H9 (cell line): Measurements from ENCODE around the gene SLC35B2. TPM values are rescaled to one million over a fixed set of nuclear protein-coding genes. Genes with fewer than 3 reads are reported as not detected.

Source experiments
- DNase-seq: peaks from one replicate; pipeline ENCODE4 v3.0.0-alpha.2; 2017
- H2AFZ ChIP-seq: one replicate; pipeline ENCODE4 v1.6.1; 2013; ENCODE audit warnings: mild to moderate bottlenecking, low read length, control low read depth, moderate library complexity
- H2AK5ac ChIP-seq: 2 replicates; pipeline ENCODE4 v1.6.1; 2013; ENCODE audit warnings: low read length, control low read depth, mixed read lengths; ENCODE audit not compliant: insufficient read length
- H2BK120ac ChIP-seq: one replicate; pipeline ENCODE4 v1.6.1; 2013; ENCODE audit warnings: low read depth, mild to moderate bottlenecking, low read length, control low read depth, inconsistent platforms; ENCODE audit not compliant: poor library complexity, severe bottlenecking
- H2BK12ac ChIP-seq: 2 replicates; pipeline ENCODE4 v1.6.1; 2013; ENCODE audit warnings: low read length, control low read depth, mixed read lengths, low read depth; ENCODE audit not compliant: insufficient read length
- H2BK15ac ChIP-seq: 2 replicates; pipeline ENCODE4 v1.6.1; 2013; ENCODE audit warnings: low read depth, low read length, control low read depth
- H2BK20ac ChIP-seq: one replicate; pipeline ENCODE4 v1.6.1; 2013; ENCODE audit warnings: low read depth, mild to moderate bottlenecking, low read length, control low read depth, inconsistent platforms; ENCODE audit not compliant: poor library complexity, severe bottlenecking
- H2BK5ac ChIP-seq: 2 replicates; pipeline ENCODE4 v1.6.1; 2013; ENCODE audit warnings: low read length, control low read depth, mixed read lengths; ENCODE audit not compliant: insufficient read length
- H3K14ac ChIP-seq: 2 replicates; pipeline ENCODE4 v1.6.1; 2013; ENCODE audit warnings: low read length, control low read depth; ENCODE audit not compliant: insufficient read depth
- H3K18ac ChIP-seq: 2 replicates; pipeline ENCODE4 v1.6.1; 2013; ENCODE audit warnings: low read depth, mild to moderate bottlenecking, mixed read lengths, low read length, control low read depth; ENCODE audit not compliant: insufficient read length
- H3K23ac ChIP-seq: 2 replicates; pipeline ENCODE4 v1.6.1; 2013; ENCODE audit warnings: low read length, control low read depth, mixed read lengths, low read depth; ENCODE audit not compliant: insufficient read length
- H3K23me2 ChIP-seq: 2 replicates; pipeline ENCODE4 v1.6.1; 2013; ENCODE audit warnings: low read depth, mild to moderate bottlenecking, mixed read lengths, low read length, control low read depth; ENCODE audit not compliant: insufficient read length, poor library complexity, severe bottlenecking
- H3K27ac ChIP-seq: 2 replicates; pipeline ENCODE4 v1.5.1; 2013; ENCODE audit warnings: low read length, control low read depth, mixed read lengths, low read depth; ENCODE audit not compliant: insufficient read length
- H3K27me3 ChIP-seq: 2 replicates; pipeline ENCODE4 v1.6.1; 2013; ENCODE audit warnings: low read length, control low read depth, inconsistent platforms; ENCODE audit not compliant: insufficient read depth
- H3K4ac ChIP-seq: 2 replicates; pipeline ENCODE4 v1.6.1; 2013; ENCODE audit warnings: low read depth, mild to moderate bottlenecking, control low read depth, inconsistent platforms, low read length, moderate library complexity
- H3K4me1 ChIP-seq: 2 replicates; pipeline ENCODE4 v1.6.1; 2013; ENCODE audit warnings: low read length, control low read depth, inconsistent platforms; ENCODE audit not compliant: insufficient read depth
- H3K4me2 ChIP-seq: 2 replicates; pipeline ENCODE4 v1.6.1; 2013; ENCODE audit warnings: low read length, control low read depth, mixed read lengths; ENCODE audit not compliant: insufficient read length, insufficient read depth
- H3K56ac ChIP-seq: 2 replicates; pipeline ENCODE4 v1.6.1; 2013; ENCODE audit warnings: low read depth, mild to moderate bottlenecking, mixed read lengths, low read length, control low read depth; ENCODE audit not compliant: insufficient read length
- H3K79me1 ChIP-seq: 2 replicates; pipeline ENCODE4 v1.6.1; 2013; ENCODE audit warnings: low read depth, mild to moderate bottlenecking, moderate library complexity, low read length, control low read depth, inconsistent platforms; ENCODE audit not compliant: insufficient read depth, poor library complexity, severe bottlenecking
- H3K79me2 ChIP-seq: 2 replicates; pipeline ENCODE4 v1.6.1; 2013; ENCODE audit warnings: low read length, control low read depth, inconsistent platforms; ENCODE audit not compliant: insufficient read depth
- H3K9ac ChIP-seq: 2 replicates; pipeline ENCODE4 v1.6.1; 2013; ENCODE audit warnings: low read length, control low read depth, mixed read lengths; ENCODE audit not compliant: insufficient read length; ENCODE audit errors: extremely low read depth
- H3K9me3 ChIP-seq: one replicate; pipeline ENCODE4 v1.6.1; 2013; ENCODE audit warnings: low read depth, low read length, inconsistent platforms; ENCODE audit not compliant: control insufficient read depth
- H3T11ph ChIP-seq: one replicate; pipeline ENCODE4 v1.6.1; 2013; ENCODE audit warnings: mild to moderate bottlenecking, low read length, control low read depth, inconsistent platforms
- H4K20me1 ChIP-seq: one replicate; pipeline ENCODE4 v1.6.1; 2013; ENCODE audit not compliant: control insufficient read depth, insufficient read length, insufficient read depth
- H4K5ac ChIP-seq: 2 replicates; pipeline ENCODE4 v1.6.1; 2013; ENCODE audit warnings: low read depth, mild to moderate bottlenecking, mixed read lengths, low read length, control low read depth; ENCODE audit not compliant: insufficient read length
- H4K8ac ChIP-seq: replicated peaks from 2 replicates; pipeline ENCODE4 v1.6.1; 2013; ENCODE audit warnings: low read length, control low read depth, mixed read lengths, low read depth; ENCODE audit not compliant: insufficient read length
- H4K91ac ChIP-seq: 2 replicates; pipeline ENCODE4 v1.6.1; 2013; ENCODE audit warnings: low read depth, mild to moderate bottlenecking, moderate library complexity, mixed read lengths, low read length, control low read depth; ENCODE audit not compliant: insufficient read length
- H3K27ac Mint-ChIP-seq, 3 experiments: 2 replicates in 2 of 3; 3 replicates in 1 of 3; pipeline ENCODE4 v1.8.0; 2020 to 2021; ENCODE audit warnings: mixed read lengths in 3 of 3, mild to moderate bottlenecking in 1 of 3, moderate library complexity in 1 of 3
- H3K27me3 Mint-ChIP-seq: 2 replicates; pipeline ENCODE4 v1.8.0; 2021; ENCODE audit warnings: low read depth, mild to moderate bottlenecking, moderate library complexity, mixed read lengths
- H3K36me3 Mint-ChIP-seq, 3 experiments: 2 replicates in 2 of 3; 3 replicates in 1 of 3; pipeline ENCODE4 v1.8.0; 2020 to 2021; ENCODE audit warnings: low read depth in 3 of 3, mixed read lengths in 3 of 3; ENCODE audit not compliant: insufficient read depth in 1 of 3
- H3K4me1 Mint-ChIP-seq, 2 experiments: 2 replicates each; pipeline ENCODE4 v1.8.0; 2020; ENCODE audit warnings: mixed read lengths in 2 of 2
- H3K4me3 Mint-ChIP-seq, 2 experiments: 2 replicates in 1 of 2; 3 replicates in 1 of 2; pipeline ENCODE4 v1.8.0; 2020 to 2021; ENCODE audit warnings: mild to moderate bottlenecking in 2 of 2, mixed read lengths in 2 of 2, moderate library complexity in 1 of 2
- H3K9me3 Mint-ChIP-seq, 2 experiments: 2 replicates in 1 of 2; 3 replicates in 1 of 2; pipeline ENCODE4 v1.8.0; 2020; ENCODE audit warnings: mild to moderate bottlenecking in 2 of 2, mixed read lengths in 2 of 2, moderate library complexity in 1 of 2
- CTCF ChIP-seq: fragments of 200-600 bp; sonication (generic); conservative IDR thresholded peaks from 3 replicates; pipeline ENCODE4 v1.8.0; 2021; ENCODE audit warnings: antibody characterized with exemption, mild to moderate bottlenecking
- WGBS: extraction: QIAGEN DNeasy Blood & Tissue Kit; methylation state at CpG from one replicate; pipeline ENCODE4 v1.1.7; 2013; ENCODE audit warnings: missing lambda C conversion rate, low lambda C conversion rate, mixed read lengths; ENCODE audit not compliant: insufficient read length; ENCODE audit errors: extremely low coverage; 5-methylcytosine and 5-hydroxymethylcytosine counted together
- total RNA-seq: library from RNA; stranded (reverse); gene quantifications from 2 replicates; pipeline ENCODE4 v1.2.1, GENCODE V29; 2021

SLC35B2 gene
- total RNA-seq, 1 experiment from 2014 or later = 34.5 TPM

- H3K4me1 ChIP-seq = peaks cover 12% of the 10 kb centered on the region; the same call in 1 of the 2 replicates
- no peak overlapping the region for H3K14ac ChIP-seq
- H4K5ac ChIP-seq = no peak overlapping the region
- no peak overlapping the region for H3K9ac ChIP-seq
- peaks cover 20% of the 10 kb centered on the region for H3K23me2 ChIP-seq
- H2BK120ac ChIP-seq = no peak overlapping the region
- H3K4ac ChIP-seq = no peak overlapping the region
- H2BK20ac ChIP-seq = no peak overlapping the region
- no peak overlapping the region for H2BK12ac ChIP-seq
- no peak overlapping the region for H2AK5ac ChIP-seq
- no peak overlapping the region for H3K18ac ChIP-seq
- no peaks in the 10 kb centered on the region; a peak in 1 of 5 replicates for H3K9me3 Mint-ChIP-seq
- H4K91ac ChIP-seq = no peak overlapping the region
- H3K27ac Mint-ChIP-seq = peak overlapping the region in 1 of 3 experiments; percentile 26; a peak in 2 of 7 replicates
- no peak overlapping the region for H2AFZ ChIP-seq
- no peaks in the 10 kb centered on the region for H3K79me2 ChIP-seq
- no peak overlapping the region for H2BK5ac ChIP-seq
- H3K23ac ChIP-seq = no peak overlapping the region
- WGBS = no CpG with 5 or more reads among the region's 5 CpGs
- H3K4me3 Mint-ChIP-seq = peak overlapping the region in 1 of 2 experiments; percentile 84; a peak in 2 of 5 replicates
- DNase-seq = peak; percentile 86
- peaks cover 7% of the 10 kb centered on the region; the same call in 1 of the 2 replicates for H3K27me3 ChIP-seq
- TF ChIP-seq CTCF = peak; percentile 96
- H3K4me1 Mint-ChIP-seq = peaks cover 38 to 56% of the 10 kb centered on the region in 2 experiments
- no peaks in the 10 kb centered on the region for H3K9me3 ChIP-seq
- H3K4me2 ChIP-seq = no peak overlapping the region
- no peak overlapping the region for H3K56ac ChIP-seq
- H3K36me3 Mint-ChIP-seq = no peaks in the 10 kb centered on the region; a peak in 1 of 7 replicates
- no peak overlapping the region for H3K27ac ChIP-seq
- H3K79me1 ChIP-seq = no peaks in the 10 kb centered on the region
- no peak overlapping the region for H2BK15ac ChIP-seq
- no peak overlapping the region for H3T11ph ChIP-seq
- H3K27me3 Mint-ChIP-seq = peaks cover 24% of the 10 kb centered on the region
- no peak overlapping the region for H4K8ac ChIP-seq
- H4K20me1 ChIP-seq = no peaks in the 10 kb centered on the region
Measured at GRCh38 chr6:44268095-44268628, 10.8 kb upstream of the SLC35B2 start.
